ENCODE data around the gene LMTK3. TPM values are rescaled to one million over a fixed set of nuclear protein-coding genes. Genes with fewer than 3 reads are reported as not detected.

LMTK3 gene
- total and polyA plus RNA-seq, 7 donors, result 0.14 to 1.7 (median 0.65) TPM; not detected in 3

GRCh38 chr19:48530770-48531169 is 19.1 kb upstream of the LMTK3 start:
- WGBS, 2 donors, result 16 to 68% methylated on average over 6 of the region's 6 CpGs
- Histone ChIP-seq H3K36me3 (no peaks in the 10 kb centered on the region), H3K4me3 (no peak overlapping the region), H3K4me1 (no peaks in the 10 kb centered on the region), H3K9me3 (peaks cover 3 to 21% (median 11%) of the 10 kb centered on the region in 4 donors), H3K27me3 (peaks cover 0 to 8% (median 0%) of the 10 kb centered on the region in 3 donors), H3K27ac (no peak overlapping the region)
- intact Hi-C loops (cut with DNase I), result no loop called here
- TF ChIP-seq EP300 (IDR thresholded peaks at IDR 0.05), result no peak
- TF ChIP-seq POLR2A (IDR thresholded peaks at IDR 0.05), result no peak
- TF ChIP-seq CTCF (IDR thresholded peaks at IDR 0.05), result no peak
- TF ChIP-seq POLR2AphosphoS5 (IDR thresholded peaks at IDR 0.05), result no peak
- no peak for DNase-seq

- Histone ChIP-seq H3K4me1 (no peaks in the 10 kb centered on the region), H3K9me3 (peaks cover 3 to 21% (median 11%) of the 10 kb centered on the region in 4 donors), H3K36me3 (no peaks in the 10 kb centered on the region), H3K4me3 (no peak overlapping the region), H3K27ac (no peak overlapping the region), H3K27me3 (peaks cover 0 to 8% (median 0%) of the 10 kb centered on the region in 3 donors)
- 41 to 61% methylated on average over 20 of the region's 20 CpGs for WGBS, 2 donors
- TF ChIP-seq EP300 (IDR thresholded peaks at IDR 0.05), result no peak
- no peak for TF ChIP-seq POLR2AphosphoS5 (IDR thresholded peaks at IDR 0.05)
- TF ChIP-seq POLR2A (IDR thresholded peaks at IDR 0.05), result no peak
- TF ChIP-seq CTCF (IDR thresholded peaks at IDR 0.05), result no peak
- intact Hi-C loops (cut with DNase I), result no loop called here
- DNase-seq, result no peak
Observed at GRCh38 chr19:48530066-48530720, 18.6 kb upstream of the LMTK3 start.

GRCh38 chr19:48529156-48529555 is 17.5 kb upstream of the LMTK3 start:
- intact Hi-C loops (cut with DNase I), result no loop called here
- no peak overlapping the region for H3K4me3 ChIP-seq
- no peak for DNase-seq
- whole genome bisulfite sequencing, 2 donors, result 94 to 97% methylated on average over 4 of the region's 4 CpGs
- H3K4me1 ChIP-seq, result no peaks in the 10 kb centered on the region
- H3K27ac ChIP-seq, result no peak overlapping the region
- peaks cover 3 to 21% (median 14%) of the 10 kb centered on the region in 4 donors for H3K9me3 ChIP-seq
- H3K36me3 ChIP-seq, result no peaks in the 10 kb centered on the region
- H3K27me3 ChIP-seq, result peaks cover 0 to 8% (median 0%) of the 10 kb centered on the region in 3 donors
- no peak for TF ChIP-seq POLR2AphosphoS5 (IDR thresholded peaks at IDR 0.05)
- no peak for TF ChIP-seq POLR2A (IDR thresholded peaks at IDR 0.05)
- no peak for TF ChIP-seq CTCF (IDR thresholded peaks at IDR 0.05)
- TF ChIP-seq EP300 (IDR thresholded peaks at IDR 0.05), result no peak

GRCh38 chr19:48524732-48525131 is 13.1 kb upstream of the LMTK3 start:
- H3K9me3 ChIP-seq, result peaks cover 3 to 21% (median 15%) of the 10 kb centered on the region in 4 donors
- TF ChIP-seq CTCF (IDR thresholded peaks at IDR 0.05) (no peak), POLR2A (IDR thresholded peaks at IDR 0.05) (no peak), POLR2AphosphoS5 (IDR thresholded peaks at IDR 0.05) (no peak), EP300 (IDR thresholded peaks at IDR 0.05) (no peak)
- 96 to 97% methylated on average over 5 of the region's 5 CpGs for WGBS, 2 donors

More at GRCh38 chr19:48524732-48525131, 13.1 kb upstream of the LMTK3 start:
- Histone ChIP-seq H3K4me3 (no peak overlapping the region), H3K27ac (no peak overlapping the region), H3K4me1 (no peaks in the 10 kb centered on the region), H3K36me3 (no peaks in the 10 kb centered on the region), H3K27me3 (no peaks in the 10 kb centered on the region)
- intact Hi-C loops (cut with DNase I), result no loop called here
- DNase-seq, result no peak
